HG03571 (cell line): ENCODE results near the gene ALX3.
A peak's percentile ranks its signal among the peaks of the same experiment; 100 is the strongest.
"Not testable (repeated sequence)": the region's sequence is repeated elsewhere in the genome, so short reads cannot be mapped to it uniquely, and the experiment has no call there.

Experiments used
- ATAC-seq: cut with Tn5 transposase; IDR thresholded peaks from one replicate; pipeline ENCODE4 v1.9.1; 2021; ENCODE audit not compliant: unreplicated experiment

The ALX3 gene

GRCh38 chr1:110048923-110049601 lies 21.4 kb downstream of the ALX3 start:
- no peak for ATAC-seq

GRCh38 chr1:110048240-110048639 lies 22.2 kb downstream of the ALX3 start:
- ATAC-seq: no peak

GRCh38 chr1:110047463-110047862 lies 23.0 kb downstream of the ALX3 start:
- no peak for ATAC-seq

GRCh38 chr1:110043016-110043415 lies 27.5 kb downstream of the ALX3 start:
- ATAC-seq: no peak

- ATAC-seq: no peak
Measured at GRCh38 chr1:110040548-110040947, 29.9 kb downstream of the ALX3 start.

- ATAC-seq: no peak
Measured at GRCh38 chr1:110039641-110040040, 30.8 kb downstream of the ALX3 start.

- ATAC-seq: no peak
Measured at GRCh38 chr1:110038271-110038670, 32.2 kb downstream of the ALX3 start.

- no peak for ATAC-seq
Measured at GRCh38 chr1:110035236-110035752, 35.2 kb downstream of the ALX3 start.

- ATAC-seq: peak; percentile 76
Measured at GRCh38 chr1:110034451-110035235, 35.8 kb downstream of the ALX3 start, which contains the start of gene STRIP1. STRIP1 (plus strand) TSS chr1:110034624; CDS start chr1:110034638, 14 bp downstream.

GRCh38 chr1:110034040-110034450 lies 36.4 kb downstream of the ALX3 start:
- no peak for ATAC-seq

GRCh38 chr1:110033421-110033820 lies 37.1 kb downstream of the ALX3 start:
- ATAC-seq: no peak

GRCh38 chr1:110032327-110032726 lies 38.1 kb downstream of the ALX3 start:
- ATAC-seq: no peak

- not testable (repeated sequence) for ATAC-seq
Measured at GRCh38 chr1:110030687-110031086, 39.8 kb downstream of the ALX3 start.

- ATAC-seq: no peak
Measured at GRCh38 chr1:110024613-110025012, 45.9 kb downstream of the ALX3 start.

- ATAC-seq: no peak
Measured at GRCh38 chr1:110021285-110021684, 49.2 kb downstream of the ALX3 start.

GRCh38 chr1:110019770-110020169 lies 50.7 kb downstream of the ALX3 start:
- ATAC-seq: no peak

- ATAC-seq: no peak
Measured at GRCh38 chr1:110018396-110018795, 52.1 kb downstream of the ALX3 start.

- ATAC-seq: no peak
Measured at GRCh38 chr1:110017792-110018191, 52.7 kb downstream of the ALX3 start.

GRCh38 chr1:110012100-110012780 lies 58.2 kb downstream of the ALX3 start:
- ATAC-seq: peak; percentile 58

GRCh38 chr1:110011527-110012041 lies 58.9 kb downstream of the ALX3 start:
- ATAC-seq: peak; percentile 92
